ENCODE measurements around the gene IFT88. TPM values are rescaled to one million over a fixed set of nuclear protein-coding genes. Genes with fewer than 3 reads are reported as not detected.
A peak's percentile ranks its signal among the peaks of the same experiment; 100 is the strongest.

IFT88 gene
- total RNA-seq, 2 donors from 2014 or later = 7.0 to 9.3 TPM

GRCh38 chr13:20721454-20722357 is 154.7 kb downstream of the IFT88 start:
- H3K9me3 ChIP-seq (ENCODE audit: control insufficient read depth, low read length, poor library complexity, severe bottlenecking) = no peaks in the 10 kb centered on the region
- ATAC-seq (peak; percentile 33), DNase-seq (no peak)
- Mint-ChIP-seq H3K27ac (no peak overlapping the region), H3K4me3 (peak overlapping the region; percentile 76), H3K4me1 (peaks cover 2% of the 10 kb centered on the region), H3K27me3 (peaks cover 9% of the 10 kb centered on the region), H3K36me3 (ENCODE audit: low read depth) (no peaks in the 10 kb centered on the region)

GRCh38 chr13:20727856-20728255 is 160.9 kb downstream of the IFT88 start:
- H3K9me3 ChIP-seq (ENCODE audit: control insufficient read depth, low read length, poor library complexity, severe bottlenecking) = no peaks in the 10 kb centered on the region
- Mint-ChIP-seq H3K36me3 (ENCODE audit: low read depth) (peaks cover 4% of the 10 kb centered on the region), H3K4me1 (no peaks in the 10 kb centered on the region), H3K4me3 (no peak overlapping the region), H3K27me3 (peaks cover 3% of the 10 kb centered on the region), H3K27ac (no peak overlapping the region)
- no peak for ATAC-seq
- no peak for DNase-seq

- H3K36me3 Mint-ChIP-seq (ENCODE audit: low read depth) = peaks cover 4% of the 10 kb centered on the region
- no peaks in the 10 kb centered on the region for H3K27me3 Mint-ChIP-seq
- H3K27ac Mint-ChIP-seq = no peak overlapping the region
- no peaks in the 10 kb centered on the region for H3K9me3 ChIP-seq (ENCODE audit: control insufficient read depth, low read length, poor library complexity, severe bottlenecking)
- no peaks in the 10 kb centered on the region for H3K4me1 Mint-ChIP-seq
- H3K4me3 Mint-ChIP-seq = no peak overlapping the region
- no peak for DNase-seq
- ATAC-seq = no peak
These were observed 161.8 kb downstream of the IFT88 start for GRCh38 chr13:20728579-20729311.

- no peak overlapping the region for H3K4me3 Mint-ChIP-seq
- H3K27me3 Mint-ChIP-seq = no peaks in the 10 kb centered on the region
- no peaks in the 10 kb centered on the region for H3K9me3 ChIP-seq (ENCODE audit: control insufficient read depth, low read length, poor library complexity, severe bottlenecking)
- H3K36me3 Mint-ChIP-seq (ENCODE audit: low read depth) = peaks cover 6% of the 10 kb centered on the region
- ATAC-seq = no peak
- H3K4me1 Mint-ChIP-seq = no peaks in the 10 kb centered on the region
- no peak overlapping the region for H3K27ac Mint-ChIP-seq
- no peak for DNase-seq
These were observed 163.0 kb downstream of the IFT88 start for GRCh38 chr13:20729633-20730585.

GRCh38 chr13:20738616-20739015 is 171.7 kb downstream of the IFT88 start:
- Mint-ChIP-seq H3K36me3 (ENCODE audit: low read depth) (peaks cover 2% of the 10 kb centered on the region), H3K4me1 (peaks cover 3% of the 10 kb centered on the region), H3K4me3 (no peak overlapping the region), H3K27me3 (no peaks in the 10 kb centered on the region), H3K27ac (no peak overlapping the region)
- no peaks in the 10 kb centered on the region for H3K9me3 ChIP-seq (ENCODE audit: control insufficient read depth, low read length, poor library complexity, severe bottlenecking)
- ATAC-seq (no peak), DNase-seq (no peak)

GRCh38 chr13:20740021-20740420 is 173.1 kb downstream of the IFT88 start:
- H3K4me3 Mint-ChIP-seq = no peak overlapping the region
- ATAC-seq (no peak), DNase-seq (no peak)
- peaks cover 3% of the 10 kb centered on the region for H3K4me1 Mint-ChIP-seq
- no peak overlapping the region for H3K27ac Mint-ChIP-seq
- H3K36me3 Mint-ChIP-seq (ENCODE audit: low read depth) = no peaks in the 10 kb centered on the region
- H3K9me3 ChIP-seq (ENCODE audit: control insufficient read depth, low read length, poor library complexity, severe bottlenecking) = no peaks in the 10 kb centered on the region
- H3K27me3 Mint-ChIP-seq = no peaks in the 10 kb centered on the region

Other genes with a start within 250 kb of the IFT88 start
- gene CRYL1, start 41.3 kb upstream of the IFT88 start, total RNA-seq = 10 to 100 TPM; 17.1 to 18.1 TPM
- under 1 TPM in 1 of 2 donors, not detected in 1; 0.15 TPM for gene IL17D, start 136.5 kb downstream of the IFT88 start, total RNA-seq
- 1 to 10 TPM; 3.8 TPM for gene EEF1AKMT1, start 206.8 kb downstream of the IFT88 start, total RNA-seq